Vagina (tissue), 2 donors: ENCODE data around the gene HOPX. TPM values are rescaled to one million over a fixed set of nuclear protein-coding genes. Genes with fewer than 3 reads are reported as not detected.
"Not testable (repeated sequence)": the region's sequence is repeated elsewhere in the genome, so short reads cannot be mapped to it uniquely, and the experiment has no call there.

Experiments
- DNase-seq, 2 donors: peaks; one replicate each; pipeline ENCODE4 v3.0.0-alpha.2; 2017; ENCODE audit errors: extremely low spot score in 2 of 2
- H3K27ac ChIP-seq: fragments of 200-600 bp; sonication (generic); one replicate; pipeline ENCODE4 v1.5.1; 2019
- H3K27me3 ChIP-seq: fragments of 200-600 bp; sonication (generic); one replicate; pipeline ENCODE4 v1.5.1; 2019
- H3K36me3 ChIP-seq, 2 donors: fragments of 200-600 bp; sonication (generic); one replicate each; pipeline ENCODE4 v1.5.1; 2017 to 2019
- H3K4me1 ChIP-seq: fragments of 200-600 bp; sonication (generic); one replicate; pipeline ENCODE4 v1.5.1; 2019
- H3K4me3 ChIP-seq, 2 donors: fragments of 200-600 bp; sonication (generic); 1 replicate in 1 of 2; 2 replicates in 1 of 2; pipeline ENCODE4 v1.5.1; 2016 to 2019
- H3K9me3 ChIP-seq: fragments of 200-600 bp; sonication (generic); one replicate; pipeline ENCODE4 v1.5.1; 2019
- CTCF ChIP-seq, 3 experiments: fragments of 450-650 bp in 2 of 3; fragments of 200-600 bp in 1 of 3; sonication (generic) in 1 of 3; IDR thresholded peaks; one replicate each; pipeline ENCODE4 v1.5.1; 2017 to 2019; ENCODE audit warnings: antibody characterized with exemption in 3 of 3, mild to moderate bottlenecking in 2 of 3, moderate library complexity in 2 of 3
- POLR2A ChIP-seq, 2 donors: fragments of 450-650 bp; IDR thresholded peaks; one replicate each; pipeline ENCODE4 v1.6.1; 2017; ENCODE audit warnings: antibody characterized with exemption in 2 of 2, mild to moderate bottlenecking in 2 of 2, moderate library complexity in 2 of 2
- POLR2AphosphoS5 ChIP-seq, 2 donors: sonication (generic); formaldehyde crosslinking; IDR thresholded peaks; one replicate each; pipeline ENCODE4 v1.9.0; 2017; ENCODE audit warnings: antibody characterized with exemption in 2 of 2, mild to moderate bottlenecking in 2 of 2, low read depth in 1 of 2; ENCODE audit not compliant: insufficient read depth in 1 of 2
- intact Hi-C: fragments of 100-400 bp; cut with DNase I; formaldehyde crosslinking; loops from one replicate; pipeline ENCODE4 v1.15.1; 2023
- total RNA-seq: library from RNA; depleted of rRNA; stranded (reverse); fragments of >200 nt; gene quantifications from one replicate; pipeline ENCODE4 v1.2.3, GENCODE V29; 2016

The HOPX gene
- total RNA-seq, result 112 TPM

GRCh38 chr4:56681158-56681852 is at the start of gene HOPX:
Gene HOPX (minus strand): TSS chr4:56681296. CDS start chr4:56657816, 23,480 bp downstream.
- Histone ChIP-seq H3K9me3 (no peaks in the 10 kb centered on the region), H3K36me3 (no peaks in the 10 kb centered on the region), H3K4me1 (peaks cover 10% of the 10 kb centered on the region), H3K27ac (peak within 1 kb of the TSS; percentile 67), H3K4me3 (peak within 1 kb of the TSS; percentile 4 to 33), H3K27me3 (no peaks in the 10 kb centered on the region)
- no peak for DNase-seq
- intact Hi-C loops, result no loop called here
- TF ChIP-seq POLR2AphosphoS5 (IDR thresholded peaks at IDR 0.05; ENCODE audit: insufficient read depth in 1 of 2, low read depth in 1 of 2) (peak in 1 of 2 donors; percentile 26), CTCF (IDR thresholded peaks at IDR 0.05) (no peak), POLR2A (IDR thresholded peaks at IDR 0.05) (peak in 1 of 2 donors; percentile 11)

- H3K9me3 ChIP-seq, result no peaks in the 10 kb centered on the region
- TF ChIP-seq POLR2A (IDR thresholded peaks at IDR 0.05) (no peak), CTCF (IDR thresholded peaks at IDR 0.05) (no peak), POLR2AphosphoS5 (IDR thresholded peaks at IDR 0.05; ENCODE audit: insufficient read depth in 1 of 2, low read depth in 1 of 2) (no peak)
- no peaks in the 10 kb centered on the region for H3K36me3 ChIP-seq
- no peak for DNase-seq
- no peaks in the 10 kb centered on the region for H3K27me3 ChIP-seq
- no peak overlapping the region for H3K27ac ChIP-seq
- intact Hi-C loops, result no loop called here
- no peak overlapping the region for H3K4me3 ChIP-seq
- peaks cover 6% of the 10 kb centered on the region for H3K4me1 ChIP-seq
Measured at GRCh38 chr4:56730097-56730496, 49.0 kb upstream of the HOPX start.

GRCh38 chr4:56728512-56728911 is 47.4 kb upstream of the HOPX start:
- no peak for TF ChIP-seq POLR2A (IDR thresholded peaks at IDR 0.05)
- peak; percentile 37 to 79 for TF ChIP-seq POLR2AphosphoS5 (IDR thresholded peaks at IDR 0.05; ENCODE audit: insufficient read depth in 1 of 2, low read depth in 1 of 2)
- Histone ChIP-seq H3K4me3 (no peak overlapping the region), H3K4me1 (peaks cover 6% of the 10 kb centered on the region), H3K9me3 (no peaks in the 10 kb centered on the region), H3K27ac (no peak overlapping the region), H3K27me3 (no peaks in the 10 kb centered on the region), H3K36me3 (no peaks in the 10 kb centered on the region)
- intact Hi-C loops, result no loop called here
- DNase-seq, result no peak

- intact Hi-C loops, result no loop called here
- Histone ChIP-seq H3K27ac (no peak overlapping the region), H3K36me3 (no peaks in the 10 kb centered on the region), H3K4me3 (no peak overlapping the region), H3K4me1 (peaks cover 5% of the 10 kb centered on the region), H3K9me3 (no peaks in the 10 kb centered on the region), H3K27me3 (no peaks in the 10 kb centered on the region)
- TF ChIP-seq POLR2A (IDR thresholded peaks at IDR 0.05), result no peak
- no peak for DNase-seq
Measured at GRCh38 chr4:56727150-56727549, 46.1 kb upstream of the HOPX start.

- H3K36me3 ChIP-seq, intact Hi-C loops, H3K4me3 ChIP-seq, H3K27me3 ChIP-seq, DNase-seq, H3K9me3 ChIP-seq, H3K27ac ChIP-seq, H3K4me1 ChIP-seq: not testable (repeated sequence)
Measured at GRCh38 chr4:56726593-56726992, 45.5 kb upstream of the HOPX start.

- Histone ChIP-seq H3K4me3 (no peak overlapping the region), H3K36me3 (no peaks in the 10 kb centered on the region), H3K27me3 (no peaks in the 10 kb centered on the region), H3K4me1 (no peaks in the 10 kb centered on the region), H3K27ac (peak overlapping the region; percentile 23), H3K9me3 (no peaks in the 10 kb centered on the region)
- TF ChIP-seq CTCF (IDR thresholded peaks at IDR 0.05) (no peak), POLR2AphosphoS5 (IDR thresholded peaks at IDR 0.05; ENCODE audit: insufficient read depth in 1 of 2, low read depth in 1 of 2) (no peak), POLR2A (IDR thresholded peaks at IDR 0.05) (no peak)
- DNase-seq, result no peak
- intact Hi-C loops, result no loop called here
Measured at GRCh38 chr4:56723659-56724230, 42.6 kb upstream of the HOPX start.
